OCI-LY7 (cell line): Measurements from ENCODE around the gene CYFIP1. TPM values are rescaled to one million over a fixed set of nuclear protein-coding genes. Genes with fewer than 3 reads are reported as not detected.

Experiments
- BruUV-seq: library from RNA; stranded (reverse); fragments of 400-500 nt; replicated peaks from 2 replicates; lab custom pipeline; 2021; lab: Mats Ljungman, UMichigan
- CTCF ChIA-PET: fragments of 300-600 bp; sonication (Branson Sonifier 250); formaldehyde crosslinking; loops from one replicate; lab custom pipeline; 2022; ENCODE audit warnings: antibody characterized with exemption; ENCODE audit not compliant: unreplicated experiment; lab: Charles Lee
- POLR2A ChIA-PET: fragments of 300-600 bp; sonication (Branson Sonifier 250); formaldehyde crosslinking; loops from one replicate; lab custom pipeline; 2022; ENCODE audit warnings: antibody characterized with exemption; lab: Charles Lee
- DNase-seq: peaks from one replicate; pipeline ENCODE4 v3.0.0-alpha.2; 2015; ENCODE audit warnings: low spot score
- H2AFZ ChIP-seq: fragments of 200-600 bp; sonication (generic), shearing (Covaris generic); 2 replicates; pipeline ENCODE4 v1.6.1; 2014; ENCODE audit warnings: mild to moderate bottlenecking, antibody characterized with exemption, low read length, moderate library complexity
- H3K27ac ChIP-seq: fragments of 200-600 bp; sonication (generic); 2 replicates; pipeline ENCODE4 v1.5.1; 2014; ENCODE audit warnings: mixed run types, low read depth, mild to moderate bottlenecking, moderate library complexity, low read length, inconsistent platforms; ENCODE audit not compliant: poor library complexity, severe bottlenecking
- H3K36me3 ChIP-seq: fragments of 200-600 bp; sonication (generic); 2 replicates; pipeline ENCODE4 v1.6.1; 2014; ENCODE audit warnings: mild to moderate bottlenecking, antibody characterized with exemption, low read length, moderate library complexity, mixed read lengths; ENCODE audit not compliant: insufficient read depth
- H3K4me1 ChIP-seq: fragments of 200-600 bp; sonication (generic); 2 replicates; pipeline ENCODE4 v1.5.1; 2014; ENCODE audit warnings: mild to moderate bottlenecking, low read length; ENCODE audit not compliant: insufficient read depth, poor library complexity, severe bottlenecking
- H3K4me2 ChIP-seq: fragments of 200-600 bp; sonication (generic); 2 replicates; pipeline ENCODE4 v1.6.1; 2014; ENCODE audit warnings: mild to moderate bottlenecking, low read length
- H3K4me3 ChIP-seq: fragments of 200-600 bp; sonication (generic); 2 replicates; pipeline ENCODE4 v1.5.1; 2014; ENCODE audit warnings: mild to moderate bottlenecking, low read depth, low read length; ENCODE audit not compliant: poor library complexity, severe bottlenecking
- H3K79me2 ChIP-seq: fragments of 200-600 bp; sonication (generic); 2 replicates; pipeline ENCODE4 v1.6.1; 2016; ENCODE audit warnings: low read depth, mild to moderate bottlenecking, low read length, moderate library complexity, mixed read lengths; ENCODE audit not compliant: insufficient read depth
- H3K9me2 ChIP-seq: fragments of 200-600 bp; sonication (generic); 2 replicates; pipeline ENCODE4 v1.6.1; 2016; ENCODE audit warnings: mild to moderate bottlenecking, low read length, mixed read lengths; ENCODE audit not compliant: insufficient read depth
- H3K9me3 ChIP-seq: fragments of 200-600 bp; sonication (generic); 2 replicates; pipeline ENCODE4 v1.6.1; 2014; ENCODE audit warnings: mild to moderate bottlenecking, mixed run types, low read length, mixed read lengths
- H4K20me1 ChIP-seq: fragments of 200-600 bp; sonication (generic); 2 replicates; pipeline ENCODE4 v1.6.1; 2014; ENCODE audit warnings: mild to moderate bottlenecking, antibody characterized with exemption, low read length, moderate library complexity, mixed read lengths; ENCODE audit not compliant: insufficient read depth
- EZH2phosphoT487 ChIP-seq: fragments of 200-600 bp; sonication (generic); IDR thresholded peaks from 2 replicates; pipeline ENCODE4 v1.6.1; 2018; ENCODE audit warnings: low read depth, borderline replicate concordance, mild to moderate bottlenecking, mixed run types, antibody characterized with exemption, low read length, moderate library complexity, mixed read lengths
- intact Hi-C: fragments of 100-400 bp; cut with micrococcal nuclease; formaldehyde crosslinking; loops from one replicate; pipeline ENCODE4 v1.10.0; 2022; ENCODE audit not compliant: unreplicated experiment
- total RNA-seq, 2 experiments: library from RNA; depleted of rRNA in 1 of 2; stranded (reverse); fragments of >200 nt in 1 of 2; shearing (Covaris generic) in 1 of 2; gene quantifications; 2 replicates each; pipeline ENCODE4 v1.2.3, GENCODE V29; 2014 to 2022
- TF ChIP-seq, protein P1 (sequence below): fragments of 200-600 bp; sonication (generic); conservative IDR thresholded peaks from 2 replicates; pipeline ENCODE4 v1.5.1; 2014; ENCODE audit warnings: mild to moderate bottlenecking, antibody characterized with exemption, low read length, moderate library complexity, mixed read lengths

The CYFIP1 gene
- total RNA-seq, 2 experiments from 2014 or later = 0.98 to 1.3 TPM

DNA sequence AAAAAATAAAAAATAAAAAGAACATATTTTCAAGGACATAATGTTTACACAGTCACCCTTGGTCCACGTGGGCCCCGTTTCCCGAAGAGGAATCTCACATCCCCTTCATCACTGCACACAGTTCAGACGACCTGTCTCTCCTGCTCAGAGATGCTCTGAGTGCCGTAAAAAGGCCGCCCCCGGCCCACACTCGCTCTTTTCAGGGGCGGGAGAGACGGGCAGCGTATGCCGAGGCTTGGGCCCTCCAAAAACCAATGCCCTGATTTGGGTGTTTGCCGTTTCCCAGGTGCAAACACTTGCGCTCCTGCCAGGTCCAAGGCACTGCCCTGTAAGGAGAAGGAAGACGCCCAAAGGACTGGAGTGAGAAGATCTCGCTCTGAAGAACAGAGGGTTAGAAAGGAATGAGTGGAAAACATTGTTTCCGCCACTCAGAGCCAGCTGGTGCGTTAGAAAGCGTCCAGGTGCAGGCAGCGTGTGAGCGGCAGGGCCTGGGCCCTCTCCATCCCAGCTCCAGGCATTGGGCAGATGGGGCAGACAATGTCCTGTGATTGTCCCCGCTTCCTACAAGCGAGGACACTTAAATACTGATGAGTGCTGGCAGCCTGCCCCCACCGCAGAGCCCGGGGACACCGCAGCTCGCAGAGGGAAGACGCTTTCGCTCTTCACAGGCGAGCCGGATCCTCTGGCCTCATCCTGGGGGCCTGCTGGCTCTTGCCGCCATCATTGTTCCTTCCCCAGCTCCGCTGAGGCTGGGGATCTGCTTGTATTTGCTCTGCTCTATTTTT lies 88.5 kb downstream of the CYFIP1 start:
- intact Hi-C loops = no loop called here
- ChIA-PET POLR2A (interaction anchor here (0.5 kb wide), 1 partner anchor 570 kb away, joined by 3 read pairs; no protein-coding TSS in a partner anchor), CTCF (no interaction called here)
- Histone ChIP-seq H3K79me2 (no peaks in the 10 kb centered on the region), H3K4me3 (no peak overlapping the region), H3K4me1 (no peaks in the 10 kb centered on the region), H3K9me2 (no peaks in the 10 kb centered on the region), H3K9me3 (no peaks in the 10 kb centered on the region), H2AFZ (no peak overlapping the region), H3K36me3 (no peaks in the 10 kb centered on the region), H3K27ac (no peak overlapping the region), H4K20me1 (no peaks in the 10 kb centered on the region), H3K4me2 (no peak overlapping the region)
- no peak for DNase-seq
- TF ChIP-seq EZH2phosphoT487 = no peak
- TF ChIP-seq, protein P1, sequence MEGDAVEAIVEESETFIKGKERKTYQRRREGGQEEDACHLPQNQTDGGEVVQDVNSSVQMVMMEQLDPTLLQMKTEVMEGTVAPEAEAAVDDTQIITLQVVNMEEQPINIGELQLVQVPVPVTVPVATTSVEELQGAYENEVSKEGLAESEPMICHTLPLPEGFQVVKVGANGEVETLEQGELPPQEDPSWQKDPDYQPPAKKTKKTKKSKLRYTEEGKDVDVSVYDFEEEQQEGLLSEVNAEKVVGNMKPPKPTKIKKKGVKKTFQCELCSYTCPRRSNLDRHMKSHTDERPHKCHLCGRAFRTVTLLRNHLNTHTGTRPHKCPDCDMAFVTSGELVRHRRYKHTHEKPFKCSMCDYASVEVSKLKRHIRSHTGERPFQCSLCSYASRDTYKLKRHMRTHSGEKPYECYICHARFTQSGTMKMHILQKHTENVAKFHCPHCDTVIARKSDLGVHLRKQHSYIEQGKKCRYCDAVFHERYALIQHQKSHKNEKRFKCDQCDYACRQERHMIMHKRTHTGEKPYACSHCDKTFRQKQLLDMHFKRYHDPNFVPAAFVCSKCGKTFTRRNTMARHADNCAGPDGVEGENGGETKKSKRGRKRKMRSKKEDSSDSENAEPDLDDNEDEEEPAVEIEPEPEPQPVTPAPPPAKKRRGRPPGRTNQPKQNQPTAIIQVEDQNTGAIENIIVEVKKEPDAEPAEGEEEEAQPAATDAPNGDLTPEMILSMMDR = no peak
- no TSS peak for BruUV-seq

DNA sequence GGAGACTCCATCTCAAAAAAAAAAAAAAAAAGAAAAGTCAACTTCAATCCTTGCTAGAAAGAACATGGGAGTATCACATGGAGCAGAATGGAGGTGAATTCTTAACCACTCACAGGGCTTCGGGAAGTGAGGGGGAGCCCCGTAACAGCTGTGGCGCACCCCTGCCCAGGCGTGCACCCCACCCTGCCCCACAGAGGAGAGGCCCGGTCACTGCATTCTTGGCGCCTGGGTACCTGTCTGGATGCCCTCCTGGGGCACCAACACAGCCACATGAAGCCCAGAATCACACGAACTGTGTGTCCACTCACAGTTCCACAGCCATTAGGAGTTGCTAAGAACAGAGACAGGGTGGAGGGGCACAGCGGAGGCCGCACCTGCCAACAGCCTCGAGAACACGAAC lies 89.9 kb downstream of the CYFIP1 start:
- no TSS peak for BruUV-seq
- H2AFZ ChIP-seq = no peak overlapping the region
- H3K79me2 ChIP-seq = no peaks in the 10 kb centered on the region
- intact Hi-C loops = no loop called here
- TF ChIP-seq EZH2phosphoT487 = no peak
- TF ChIP-seq, protein P1 = no peak
- H3K9me3 ChIP-seq = no peaks in the 10 kb centered on the region
- no peaks in the 10 kb centered on the region for H3K4me1 ChIP-seq
- no peak overlapping the region for H3K27ac ChIP-seq
- POLR2A ChIA-PET = interaction anchor here (0.7 kb wide), 1 partner anchor 39 kb away, joined by 4 read pairs; no protein-coding TSS in a partner anchor
- no peaks in the 10 kb centered on the region for H3K9me2 ChIP-seq
- CTCF ChIA-PET = no interaction called here
- H4K20me1 ChIP-seq = no peaks in the 10 kb centered on the region
- H3K4me2 ChIP-seq = no peak overlapping the region
- no peak overlapping the region for H3K4me3 ChIP-seq
- DNase-seq = no peak
- no peaks in the 10 kb centered on the region for H3K36me3 ChIP-seq

DNA sequence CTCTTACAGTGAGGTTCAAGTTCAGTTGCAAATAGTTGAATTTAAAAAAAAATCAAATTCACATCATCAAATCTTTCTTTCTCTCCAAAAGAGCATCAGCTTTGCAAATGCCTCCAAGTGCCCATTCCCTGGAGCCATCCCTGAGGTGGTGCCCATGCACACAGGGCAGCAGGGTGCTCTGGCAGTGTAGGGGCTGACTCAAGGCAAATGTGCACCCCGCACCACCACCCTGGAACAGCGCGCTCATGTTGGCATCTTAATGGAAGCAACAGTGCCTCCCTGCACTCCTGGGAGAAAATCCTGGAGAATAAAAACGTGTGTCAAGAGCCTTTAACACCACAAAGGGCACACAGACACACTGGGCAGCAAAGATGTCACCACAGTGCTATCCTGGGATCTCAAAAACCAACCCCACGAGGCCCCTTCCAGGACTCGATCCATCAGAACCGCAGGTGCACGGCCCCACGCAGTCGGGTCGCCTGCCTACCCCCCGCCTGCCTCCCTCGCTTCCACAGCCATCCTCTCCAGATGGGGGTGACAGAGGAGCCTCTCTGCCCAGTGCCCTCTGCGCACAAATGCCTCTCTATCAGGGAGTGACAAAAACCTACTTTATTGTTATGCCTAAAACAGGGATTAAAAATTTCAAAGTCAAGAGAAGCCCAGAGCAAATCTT lies 90.9 kb downstream of the CYFIP1 start:
- Histone ChIP-seq H3K27ac (no peak overlapping the region), H2AFZ (no peak overlapping the region), H3K4me2 (no peak overlapping the region), H3K36me3 (no peaks in the 10 kb centered on the region), H3K9me2 (no peaks in the 10 kb centered on the region), H4K20me1 (no peaks in the 10 kb centered on the region), H3K9me3 (no peaks in the 10 kb centered on the region), H3K4me1 (no peaks in the 10 kb centered on the region), H3K79me2 (no peaks in the 10 kb centered on the region), H3K4me3 (no peak overlapping the region)
- no peak for DNase-seq
- CTCF ChIA-PET = no interaction called here
- POLR2A ChIA-PET = interaction anchor here (0.7 kb wide), 2 partner anchors 35 to 40 kb away, joined by 3 to 4 read pairs; no protein-coding TSS in a partner anchor
- intact Hi-C loops = no loop called here
- no TSS peak for BruUV-seq
- TF ChIP-seq EZH2phosphoT487 = no peak
- TF ChIP-seq, protein P1 = no peak
